ENCODE results near the gene ALOX5AP.

GRCh38 chr13:30792285-30793000, 57.1 kb downstream of the ALOX5AP start:
- TF ChIP-seq POLR2AphosphoS5 (IDR thresholded peaks at IDR 0.05; ENCODE audit: low read depth, low read length) (no peak), POLR2A (IDR thresholded peaks at IDR 0.05; ENCODE audit: low read depth, low read length) (no peak), PAX5 (IDR thresholded peaks at IDR 0.05; ENCODE audit: insufficient read depth, low read length, severe bottlenecking) (no peak), SPI1 (IDR thresholded peaks at IDR 0.05; ENCODE audit: low read depth, low read length) (no peak)
